Activated gamma-delta T cell (primary cell): Measurements from ENCODE around the gene PIEZO2.

Experiments used
- DNase-seq: peaks from one replicate; lab custom pipeline; 2025; lab: John Stamatoyannopoulos, UW

Gene PIEZO2

GRCh38 chr18:11112286-11112685, 37.1 kb downstream of the PIEZO2 start:
- DNase-seq: no peak

GRCh38 chr18:11110509-11110908, 38.9 kb downstream of the PIEZO2 start:
- no peak for DNase-seq

GRCh38 chr18:11108947-11109346, 40.4 kb downstream of the PIEZO2 start:
- no peak for DNase-seq

- no peak for DNase-seq
These were observed 42.5 kb downstream of the PIEZO2 start for GRCh38 chr18:11106894-11107293.

- no peak for DNase-seq
These were observed 43.9 kb downstream of the PIEZO2 start for GRCh38 chr18:11105463-11105862.

- DNase-seq: no peak
These were observed 45.1 kb downstream of the PIEZO2 start for GRCh38 chr18:11104307-11104706.

- no peak for DNase-seq
These were observed 52.3 kb downstream of the PIEZO2 start for GRCh38 chr18:11096839-11097750.

- no peak for DNase-seq
These were observed 53.0 kb downstream of the PIEZO2 start for GRCh38 chr18:11096411-11096810.

GRCh38 chr18:11095674-11096293, 53.6 kb downstream of the PIEZO2 start:
- no peak for DNase-seq

- DNase-seq: no peak
These were observed 54.2 kb downstream of the PIEZO2 start for GRCh38 chr18:11095211-11095610.

GRCh38 chr18:11091746-11092145, 57.6 kb downstream of the PIEZO2 start:
- no peak for DNase-seq

GRCh38 chr18:11089931-11090715, 59.2 kb downstream of the PIEZO2 start:
- no peak for DNase-seq

GRCh38 chr18:11081009-11081532, 68.3 kb downstream of the PIEZO2 start:
- no peak for DNase-seq

GRCh38 chr18:11078491-11078890, 70.9 kb downstream of the PIEZO2 start:
- DNase-seq: no peak

GRCh38 chr18:11077548-11078187, 71.7 kb downstream of the PIEZO2 start:
- no peak for DNase-seq

- no peak for DNase-seq
These were observed 74.5 kb downstream of the PIEZO2 start for GRCh38 chr18:11074889-11075288.

- no peak for DNase-seq
These were observed 75.4 kb downstream of the PIEZO2 start for GRCh38 chr18:11073971-11074370.

- no peak for DNase-seq
These were observed 76.7 kb downstream of the PIEZO2 start for GRCh38 chr18:11072632-11073031.

GRCh38 chr18:11071300-11071699, 78.1 kb downstream of the PIEZO2 start:
- no peak for DNase-seq

GRCh38 chr18:11070593-11070992, 78.8 kb downstream of the PIEZO2 start:
- DNase-seq: no peak

- no peak for DNase-seq
These were observed 83.3 kb downstream of the PIEZO2 start for GRCh38 chr18:11066038-11066437.
